ENCODE data around the gene AHCYL2. TPM values are rescaled to one million over a fixed set of nuclear protein-coding genes. Genes with fewer than 3 reads are reported as not detected.
A peak's percentile ranks its signal among the peaks of the same experiment; 100 is the strongest.
"Not testable (repeated sequence)": the region's sequence is repeated elsewhere in the genome, so short reads cannot be mapped to it uniquely, and the experiment has no call there.

AHCYL2 gene
- total RNA-seq, 8 experiments from 2014 or later: 8.5 to 123 (median 23.8) TPM

DNA sequence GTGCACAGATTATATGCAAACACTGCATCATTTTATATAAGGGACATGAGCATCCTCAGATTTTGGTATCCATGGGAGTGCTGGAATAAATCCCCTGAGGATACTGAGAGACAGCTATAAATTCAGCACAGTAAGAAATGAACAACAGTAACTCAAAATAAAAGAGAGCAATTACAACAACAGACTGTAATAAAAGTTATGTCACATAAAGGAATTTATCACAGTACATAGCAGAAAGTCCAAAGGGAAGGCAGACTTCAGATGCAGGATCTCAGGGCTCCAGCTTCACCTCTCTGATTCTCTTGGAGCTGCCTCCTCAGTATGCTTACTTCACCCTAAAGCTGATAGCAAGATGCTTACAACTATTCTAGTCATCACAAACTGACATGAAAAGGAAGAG, 165.5 kb downstream of the AHCYL2 start:
- no peak overlapping the region for H3K4me3 ChIP-seq
- in situ Hi-C loops (cut with MboI; ENCODE audit: low pct_unique_long_range_greater_than_20kb in 2 of 9, low sequenced_read_pairs in 9 of 9, unreplicated experiment in 9 of 9): no loop called here
- H3K27ac ChIP-seq: no peak overlapping the region
- H3K4me1 ChIP-seq (replicated peaks in 1 of 2): no peaks in the 10 kb centered on the region
- no peak for ATAC-seq (replicated peaks in 6 of 8)

DNA sequence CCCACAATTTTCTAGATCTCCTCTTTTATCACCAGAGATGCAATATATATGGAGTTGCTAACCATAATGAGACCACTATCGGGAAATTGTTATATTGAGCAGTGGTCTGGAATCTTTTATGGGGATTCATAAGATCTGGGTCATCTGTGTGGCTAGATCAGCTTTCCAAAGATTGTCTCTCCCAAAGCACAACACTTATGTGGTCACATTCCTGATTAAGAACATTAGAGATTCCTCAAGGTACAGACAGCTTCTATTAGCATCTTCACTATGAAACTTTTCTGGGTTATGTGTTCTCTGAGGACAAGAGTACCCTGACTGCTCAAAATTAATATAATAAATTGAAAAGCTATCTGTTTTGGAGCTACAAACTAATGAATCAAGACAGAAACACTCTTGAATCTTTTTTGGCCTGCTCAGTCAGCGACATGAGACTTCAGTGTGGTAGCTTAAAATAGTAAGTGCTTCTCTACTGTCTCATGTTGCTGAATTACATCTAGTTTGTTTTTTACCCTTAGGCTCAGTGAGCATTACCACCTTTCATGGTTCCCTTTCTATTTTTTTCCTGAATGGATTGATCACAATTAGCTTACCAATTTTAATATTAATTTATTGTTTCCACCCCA, 166.8 kb downstream of the AHCYL2 start:
- Histone ChIP-seq H3K4me3 (no peak overlapping the region), H3K4me1 (replicated peaks in 1 of 2) (no peaks in the 10 kb centered on the region), H3K27ac (no peak overlapping the region)
- WGBS, 10 experiments: 30 to 100% (median 97%) methylated on average over 1 to 2 of the region's 2 CpGs
- no peak for ATAC-seq (replicated peaks in 6 of 8)
- in situ Hi-C loops (cut with MboI; ENCODE audit: low pct_unique_long_range_greater_than_20kb in 2 of 9, low sequenced_read_pairs in 9 of 9, unreplicated experiment in 9 of 9): no loop called here

DNA sequence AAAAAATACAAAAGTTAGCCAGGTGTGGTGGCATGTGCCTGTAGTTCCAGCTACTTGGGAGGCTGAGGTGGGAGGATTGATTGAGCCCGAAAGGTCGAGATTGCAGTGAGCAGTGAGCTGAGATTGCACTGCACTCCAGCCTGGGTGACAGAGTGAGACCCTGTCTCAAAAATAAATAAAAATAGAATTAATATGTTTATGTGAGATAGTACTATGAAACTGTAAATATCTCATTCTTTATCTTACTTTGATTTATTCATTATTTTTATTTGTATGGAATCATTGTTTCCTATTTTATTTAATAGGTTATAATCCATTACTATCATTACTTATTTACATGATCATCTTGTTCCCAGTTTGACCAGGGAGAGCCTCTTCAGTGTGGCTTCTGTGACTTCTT, 168.4 kb downstream of the AHCYL2 start:
- Histone ChIP-seq H3K27ac (no peak overlapping the region), H3K4me1 (replicated peaks in 1 of 2) (no peaks in the 10 kb centered on the region), H3K4me3 (no peak overlapping the region)
- WGBS, 10 experiments: 81 to 100% (median 97%) methylated on average over 1 to 2 of the region's 2 CpGs; no CpG with 5 or more reads in 2 of the 10 experiments
- in situ Hi-C loops (cut with MboI; ENCODE audit: low pct_unique_long_range_greater_than_20kb in 2 of 9, low sequenced_read_pairs in 9 of 9, unreplicated experiment in 9 of 9): no loop called here
- ATAC-seq (replicated peaks in 6 of 8): no peak

DNA sequence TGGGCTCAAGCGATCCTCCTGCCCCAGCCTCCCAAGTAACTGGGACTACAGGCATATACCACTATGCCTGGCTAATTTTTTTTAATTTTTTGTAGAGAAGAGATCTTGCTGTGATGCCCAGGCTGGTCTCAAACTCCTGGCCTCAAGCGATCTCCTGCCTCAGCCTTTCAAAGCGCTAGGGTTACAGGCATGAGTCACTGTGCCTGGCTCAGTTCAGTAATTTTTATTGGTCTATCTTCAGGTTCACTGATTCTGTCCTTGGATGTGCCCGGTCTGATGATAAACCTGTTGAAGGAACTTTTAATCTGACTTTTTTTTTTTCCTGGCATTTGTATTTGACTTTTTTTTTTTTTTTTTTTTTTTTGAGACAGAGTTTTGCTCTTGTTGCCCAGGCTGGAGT, 169.3 kb downstream of the AHCYL2 start:
- no peak overlapping the region for H3K27ac ChIP-seq
- H3K4me3 ChIP-seq: no peak overlapping the region
- WGBS, 10 experiments: 90 to 100% (median 96%) methylated on average over 2 to 4 of the region's 4 CpGs
- no peaks in the 10 kb centered on the region for H3K4me1 ChIP-seq (replicated peaks in 1 of 2)
- in situ Hi-C loops (cut with MboI; ENCODE audit: low pct_unique_long_range_greater_than_20kb in 2 of 9, low sequenced_read_pairs in 9 of 9, unreplicated experiment in 9 of 9): no loop called here
- ATAC-seq (replicated peaks in 6 of 8): no peak

DNA sequence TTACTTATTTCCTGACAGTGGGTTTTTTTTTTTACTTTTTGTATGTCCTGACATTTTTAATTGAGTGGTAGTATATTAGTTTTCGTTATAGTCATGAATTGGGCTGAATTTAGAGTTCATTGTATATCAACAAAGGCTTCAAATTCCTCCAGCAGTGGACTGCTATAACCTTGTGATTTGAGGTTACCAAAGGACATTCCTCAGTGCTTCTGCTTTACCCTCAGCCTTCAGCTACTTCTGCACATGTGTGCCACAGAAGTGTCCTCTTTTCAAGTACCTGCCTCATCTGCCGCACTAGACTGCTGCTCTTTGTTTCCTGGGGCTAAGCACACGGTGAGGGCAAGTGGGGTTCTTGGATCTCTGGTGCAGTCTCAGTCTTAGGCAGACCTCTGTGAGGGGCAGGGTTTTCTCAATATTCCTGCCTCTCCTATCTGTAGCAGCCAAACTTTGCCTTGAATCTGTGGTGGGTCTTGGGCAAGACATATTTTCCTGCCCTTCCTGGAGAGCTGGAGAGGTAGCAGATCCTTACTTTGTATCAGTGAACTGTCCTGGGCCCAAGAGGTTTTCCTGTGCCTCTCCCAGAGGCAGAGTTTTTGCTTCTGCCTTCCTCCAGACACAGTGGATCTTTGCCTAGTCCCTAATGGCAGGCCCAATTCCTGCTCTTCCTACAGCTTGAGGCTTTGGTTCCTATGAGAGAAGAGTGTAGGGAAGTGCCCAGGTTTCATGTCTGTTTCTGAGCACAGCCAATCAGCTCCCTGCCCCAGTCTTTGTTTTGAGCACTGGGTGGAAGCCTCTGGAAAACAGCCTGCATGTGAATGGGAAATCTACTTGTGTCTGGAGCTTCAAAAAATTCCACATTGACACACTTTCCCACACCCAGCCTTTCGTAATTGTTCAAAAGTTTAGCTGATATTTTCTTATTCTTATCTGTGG, 170.4 kb downstream of the AHCYL2 start:
- 56 to 100% (median 85%) methylated on average over 1 to 4 of the region's 4 CpGs for WGBS, 10 experiments
- in situ Hi-C loops (cut with MboI; ENCODE audit: low pct_unique_long_range_greater_than_20kb in 2 of 9, low sequenced_read_pairs in 9 of 9, unreplicated experiment in 9 of 9): no loop called here
- ATAC-seq (replicated peaks in 6 of 8): peak in 1 of 8 experiments; percentile 62
- H3K4me1 ChIP-seq (replicated peaks in 1 of 2): no peaks in the 10 kb centered on the region
- H3K4me3 ChIP-seq: no peak overlapping the region
- H3K27ac ChIP-seq: no peak overlapping the region

DNA sequence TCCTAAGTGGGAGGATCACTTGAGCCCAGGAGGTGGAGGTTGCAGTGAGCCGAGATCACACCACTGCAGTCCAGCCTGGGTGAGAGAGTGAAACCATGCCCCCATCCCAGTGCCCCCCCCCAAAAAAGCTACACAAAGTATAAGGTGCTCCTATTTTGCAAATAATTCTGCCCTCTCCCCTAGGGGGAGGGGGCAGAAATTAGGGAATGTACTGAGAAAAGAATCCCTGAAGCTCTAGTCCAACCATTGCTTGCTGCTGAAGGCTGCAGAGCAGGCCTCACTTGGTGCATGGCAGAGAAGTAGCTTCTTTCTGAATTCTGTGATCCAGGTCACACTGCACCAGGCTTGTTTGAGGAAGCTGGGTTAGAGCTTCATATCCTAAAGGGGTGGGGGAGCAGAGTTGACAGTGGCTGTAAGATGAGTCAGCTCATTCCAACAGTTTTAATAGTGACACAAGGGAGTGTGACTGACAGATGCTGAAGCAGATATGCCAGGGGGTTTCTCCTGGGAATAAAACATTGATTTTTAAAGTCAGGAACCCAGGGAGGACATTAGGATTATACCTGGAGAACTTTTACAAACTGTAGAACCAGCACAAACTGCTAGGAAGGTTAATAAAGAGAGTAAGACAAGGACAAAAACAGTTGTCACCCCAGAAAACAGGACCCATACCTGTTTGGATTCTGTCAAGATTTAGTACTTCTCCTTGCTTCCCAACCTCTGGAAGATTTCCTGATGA, 176.6 kb downstream of the AHCYL2 start:
- 100% methylated on average over 1 of the region's 1 CpG; no CpG with 5 or more reads in 9 of the 10 experiments for WGBS, 10 experiments
- no peaks in the 10 kb centered on the region for H3K4me1 ChIP-seq (replicated peaks in 1 of 2)
- no peak overlapping the region for H3K4me3 ChIP-seq
- no peak overlapping the region for H3K27ac ChIP-seq
- in situ Hi-C loops (cut with MboI; ENCODE audit: low pct_unique_long_range_greater_than_20kb in 2 of 9, low sequenced_read_pairs in 9 of 9, unreplicated experiment in 9 of 9): no loop called here
- peak in 3 of 8 experiments; percentile 71 to 95 (median 92) for ATAC-seq (replicated peaks in 6 of 8)

DNA sequence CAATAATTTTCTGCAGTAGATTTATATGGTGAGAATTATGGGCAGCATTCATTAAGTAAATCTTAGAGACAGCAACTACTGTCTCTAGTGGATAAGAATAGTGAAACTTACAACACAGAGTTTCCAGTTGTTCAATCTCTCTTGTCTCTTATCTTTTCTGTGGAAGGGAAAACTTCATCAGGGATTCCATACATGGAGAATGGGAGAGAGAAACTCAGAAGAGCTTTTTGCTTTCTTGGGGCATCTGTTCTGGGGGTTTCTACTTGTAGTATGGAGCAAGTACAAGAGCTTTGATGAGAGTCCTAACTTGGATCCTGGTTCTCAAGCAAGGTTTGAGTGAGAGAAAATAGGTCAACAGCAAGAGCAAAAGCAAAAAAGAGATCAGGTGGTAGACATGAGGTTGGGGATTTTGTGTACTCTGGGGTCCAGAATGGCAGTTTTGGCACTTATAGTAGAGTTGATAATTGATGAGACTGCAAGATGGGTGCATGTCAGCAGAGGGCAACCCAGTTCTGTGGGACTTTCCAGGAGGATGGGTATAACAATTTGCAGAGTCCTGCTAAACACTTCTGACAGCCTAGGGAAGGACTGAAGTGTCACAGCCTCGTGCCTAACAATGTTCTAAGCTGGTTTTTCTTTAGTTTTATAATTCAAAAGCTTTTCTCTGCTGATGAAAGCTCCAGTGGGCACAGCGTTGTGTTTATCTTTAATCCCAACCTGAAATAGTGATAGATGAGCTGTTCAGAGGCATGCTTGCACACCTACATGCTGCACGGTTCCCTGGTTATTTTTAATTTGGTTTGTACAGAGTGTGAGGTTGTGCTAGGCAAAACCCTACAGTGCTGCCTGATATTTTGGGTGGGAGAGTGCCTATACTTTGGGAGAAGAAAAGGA, 177.4 kb downstream of the AHCYL2 start:
- in situ Hi-C loops (cut with MboI; ENCODE audit: low pct_unique_long_range_greater_than_20kb in 2 of 9, low sequenced_read_pairs in 9 of 9, unreplicated experiment in 9 of 9): no loop called here
- H3K27ac ChIP-seq: no peak overlapping the region
- H3K4me1 ChIP-seq (replicated peaks in 1 of 2): no peaks in the 10 kb centered on the region
- no peak overlapping the region for H3K4me3 ChIP-seq
- ATAC-seq (replicated peaks in 6 of 8): peak in 3 of 8 experiments; percentile 34 to 53 (median 45)
- 58 to 100% (median 75%) methylated on average over 1 to 2 of the region's 3 CpGs; no CpG with 5 or more reads in 3 of the 10 experiments for WGBS, 10 experiments

DNA sequence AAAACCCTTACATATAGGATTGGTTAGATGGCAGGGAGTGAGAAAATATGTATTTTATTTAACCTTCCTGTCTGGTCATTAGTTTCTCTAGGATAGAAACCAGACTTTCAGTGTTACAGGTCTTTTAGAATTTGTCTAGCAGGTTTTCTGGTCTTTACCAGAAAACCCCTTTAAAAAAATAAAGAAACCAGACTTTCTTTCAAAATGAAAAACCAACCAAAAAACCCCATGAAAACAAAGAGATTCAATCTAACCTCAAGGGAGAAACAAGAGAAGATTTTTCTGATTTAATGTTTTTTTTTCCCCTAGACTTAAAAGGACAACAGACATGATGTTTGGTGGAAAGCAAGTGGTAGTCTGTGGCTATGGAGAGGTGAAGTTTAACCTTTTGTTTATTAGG, 180.7 kb downstream of the AHCYL2 start:
- H3K4me1 ChIP-seq (replicated peaks in 1 of 2): no peaks in the 10 kb centered on the region
- no peak overlapping the region for H3K4me3 ChIP-seq
- H3K27ac ChIP-seq: no peak overlapping the region
- ATAC-seq (replicated peaks in 6 of 8): no peak
- in situ Hi-C loops (cut with MboI; ENCODE audit: low pct_unique_long_range_greater_than_20kb in 2 of 9, low sequenced_read_pairs in 9 of 9, unreplicated experiment in 9 of 9): no loop called here

DNA sequence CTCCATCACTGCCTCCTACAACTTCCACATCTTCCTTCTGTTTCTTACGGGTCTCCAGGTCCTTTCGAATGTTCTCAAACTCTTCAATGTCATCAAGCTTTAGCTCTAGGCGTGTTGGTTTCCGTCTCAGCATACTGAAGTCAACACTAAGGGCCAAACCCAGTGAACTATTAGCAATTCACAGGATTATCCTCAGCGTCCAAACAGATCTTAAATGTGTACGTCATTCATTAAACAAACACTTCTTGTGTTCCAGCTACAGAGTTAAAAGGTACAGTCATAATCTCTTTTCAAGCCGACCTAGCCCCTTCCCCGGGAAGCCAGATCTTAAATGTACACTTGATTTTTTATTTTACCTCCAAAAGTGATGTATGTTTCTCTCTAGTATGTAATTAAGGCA, 185.4 kb downstream of the AHCYL2 start:
- WGBS, 10 experiments: 82 to 100% (median 98%) methylated on average over 1 to 7 of the region's 8 CpGs; no CpG with 5 or more reads in 2 of the 10 experiments

DNA sequence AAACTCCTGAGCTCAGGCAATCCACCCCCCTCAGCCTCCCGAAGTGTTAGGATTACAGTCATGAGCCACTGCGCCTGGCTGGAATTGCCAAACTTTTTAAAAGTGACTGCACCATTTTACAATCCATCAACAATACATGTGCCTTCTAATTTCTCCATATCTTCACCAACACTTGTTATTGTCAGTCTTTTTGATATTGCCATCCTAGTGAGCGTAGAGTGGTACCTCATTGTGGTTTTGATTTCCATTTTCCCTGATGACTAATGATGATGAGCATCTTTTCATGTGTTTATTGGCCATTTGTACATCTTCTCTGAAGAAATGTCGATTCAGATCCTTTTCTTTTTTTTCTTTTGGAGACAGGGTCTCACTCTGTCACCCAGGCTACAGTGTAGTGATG, 187.7 kb downstream of the AHCYL2 start:
- in situ Hi-C loops (cut with MboI; ENCODE audit: low pct_unique_long_range_greater_than_20kb in 2 of 9, low sequenced_read_pairs in 9 of 9, unreplicated experiment in 9 of 9): no loop called here
- no peaks in the 10 kb centered on the region for H3K4me1 ChIP-seq (replicated peaks in 1 of 2)
- no peak for ATAC-seq (replicated peaks in 6 of 8)
- H3K4me3 ChIP-seq: no peak overlapping the region
- whole genome bisulfite sequencing, 10 experiments: 80 to 100% (median 97%) methylated on average over 1 to 4 of the region's 4 CpGs; no CpG with 5 or more reads in 2 of the 10 experiments
- no peak overlapping the region for H3K27ac ChIP-seq

More for the DNA sequence above, 185.4 kb downstream of the AHCYL2 start:
- H3K27ac ChIP-seq; H3K4me3 ChIP-seq; ATAC-seq (replicated peaks in 6 of 8); in situ Hi-C loops (cut with MboI; ENCODE audit: low pct_unique_long_range_greater_than_20kb in 2 of 9, low sequenced_read_pairs in 9 of 9, unreplicated experiment in 9 of 9); H3K4me1 ChIP-seq (replicated peaks in 1 of 2): not testable (repeated sequence)

DNA sequence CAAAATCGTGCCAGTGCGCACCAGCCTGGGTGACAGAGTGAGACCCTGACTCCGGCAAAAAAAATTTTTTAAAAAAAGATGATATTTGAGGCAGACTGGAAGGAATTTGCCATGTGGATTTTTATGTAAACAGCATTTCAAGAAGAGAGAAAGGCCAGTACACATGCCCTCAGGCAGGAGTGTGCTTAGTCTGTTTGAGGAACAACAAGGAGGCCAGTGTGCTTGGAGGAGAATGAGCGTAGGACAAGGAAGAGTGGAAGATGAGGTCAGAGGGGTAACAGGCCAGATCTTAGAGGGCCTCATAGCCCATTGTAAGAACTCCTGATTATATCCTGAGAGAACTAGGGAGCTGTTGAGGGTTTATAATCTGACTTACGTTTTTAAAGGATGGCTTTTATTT, 192.2 kb downstream of the AHCYL2 start:
- Histone ChIP-seq H3K4me3 (no peak overlapping the region), H3K4me1 (replicated peaks in 1 of 2) (no peaks in the 10 kb centered on the region), H3K27ac (no peak overlapping the region)
- 80 to 100% (median 89%) methylated on average over 1 to 5 of the region's 5 CpGs; no CpG with 5 or more reads in 1 of the 10 experiments for WGBS, 10 experiments
- in situ Hi-C loops (cut with MboI; ENCODE audit: low pct_unique_long_range_greater_than_20kb in 2 of 9, low sequenced_read_pairs in 9 of 9, unreplicated experiment in 9 of 9): no loop called here
- peak in 1 of 8 experiments; percentile 36 for ATAC-seq (replicated peaks in 6 of 8)

DNA sequence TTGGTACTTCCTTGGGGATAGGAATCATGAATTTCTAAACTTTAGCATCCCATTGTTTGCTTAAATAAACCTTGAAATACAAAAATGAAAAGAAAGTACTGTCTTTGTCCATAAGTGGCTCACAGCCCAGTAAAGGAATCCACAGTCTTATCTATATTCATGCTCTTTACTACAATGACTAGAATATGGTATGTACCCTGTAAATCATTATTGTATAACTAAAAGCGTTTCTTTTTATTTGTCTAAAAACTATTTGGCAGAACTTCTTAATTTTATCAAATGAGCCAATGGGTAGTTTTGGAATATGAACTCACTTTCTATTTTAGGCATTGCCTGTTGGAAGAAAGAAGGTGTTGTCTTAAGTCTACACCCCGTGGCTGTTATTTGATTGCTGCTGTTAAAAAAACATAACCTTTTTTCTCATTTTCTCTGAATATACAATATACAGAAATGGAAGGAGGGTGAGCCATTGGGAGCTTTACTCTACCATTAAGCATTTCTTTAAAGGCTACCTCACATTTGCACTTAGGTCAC, 197.0 kb downstream of the AHCYL2 start:
- no peak overlapping the region for H3K27ac ChIP-seq
- no peak for ATAC-seq (replicated peaks in 6 of 8)
- no peaks in the 10 kb centered on the region for H3K4me1 ChIP-seq (replicated peaks in 1 of 2)
- in situ Hi-C loops (cut with MboI; ENCODE audit: low pct_unique_long_range_greater_than_20kb in 2 of 9, low sequenced_read_pairs in 9 of 9, unreplicated experiment in 9 of 9): no loop called here
- no peak overlapping the region for H3K4me3 ChIP-seq
- WGBS, 10 experiments: 75 to 100% (median 93%) methylated on average over 1 to 2 of the region's 2 CpGs
